Dermis blood vessel endothelial cell (primary cell): ENCODE data around the gene NEDD4. TPM values are rescaled to one million over a fixed set of nuclear protein-coding genes. Genes with fewer than 3 reads are reported as not detected.
"Not testable (repeated sequence)": the region's sequence is repeated elsewhere in the genome, so short reads cannot be mapped to it uniquely, and the experiment has no call there.

Source experiments
- DNase-seq: peaks from one replicate; pipeline ENCODE4 v3.0.0; 2010
- total RNA-seq: library from RNA; depleted of rRNA; stranded (reverse); fragments of >200 nt; gene quantifications from 2 replicates; pipeline ENCODE4 v1.2.3, GENCODE V29; 2014

Gene NEDD4
- total RNA-seq, 1 donor from 2014 or later, result 47.1 TPM

GRCh38 chr15:55954862-55955605, 38.4 kb downstream of the NEDD4 start:
- DNase-seq, result no peak

DNA sequence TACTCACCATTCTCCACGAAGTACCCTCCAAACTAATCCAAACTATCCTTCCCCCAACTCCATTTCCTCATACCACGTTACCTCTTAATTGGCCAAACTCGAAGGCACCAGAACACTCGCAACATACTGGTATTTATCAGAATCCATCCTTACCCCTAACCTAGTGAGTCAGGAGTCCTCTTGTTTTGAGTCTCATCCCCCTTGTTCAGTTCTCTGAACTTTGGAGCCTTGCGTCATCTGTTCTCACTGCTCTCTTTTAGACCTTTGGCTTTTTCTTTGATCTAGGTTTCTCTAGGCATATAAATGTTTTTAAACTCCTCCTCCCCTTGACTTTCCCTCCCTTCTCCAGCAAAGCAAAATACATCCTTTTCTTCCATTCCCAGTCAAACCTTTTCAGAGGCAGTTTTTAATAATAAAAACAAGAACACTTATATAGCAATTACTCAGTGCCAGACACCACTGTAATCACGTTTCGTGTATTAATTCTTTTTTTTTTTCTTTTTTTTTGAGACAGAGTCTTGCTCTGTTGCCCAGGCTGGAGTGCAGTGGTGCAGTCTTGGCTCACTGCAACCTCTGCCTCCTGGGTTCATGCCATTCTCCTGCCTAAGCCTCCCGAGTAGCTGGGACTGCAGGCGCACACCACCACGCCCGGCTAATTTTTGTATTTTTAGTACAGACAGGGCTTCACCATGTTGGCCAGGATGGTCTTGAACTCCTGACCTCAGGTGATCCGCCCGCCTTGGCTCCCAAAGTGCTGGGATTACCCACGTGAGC, 40.7 kb downstream of the NEDD4 start:
- DNase-seq, result not testable (repeated sequence)

- DNase-seq, result not testable (repeated sequence)
Measured at GRCh38 chr15:55944606-55945005, 48.8 kb downstream of the NEDD4 start.

DNA sequence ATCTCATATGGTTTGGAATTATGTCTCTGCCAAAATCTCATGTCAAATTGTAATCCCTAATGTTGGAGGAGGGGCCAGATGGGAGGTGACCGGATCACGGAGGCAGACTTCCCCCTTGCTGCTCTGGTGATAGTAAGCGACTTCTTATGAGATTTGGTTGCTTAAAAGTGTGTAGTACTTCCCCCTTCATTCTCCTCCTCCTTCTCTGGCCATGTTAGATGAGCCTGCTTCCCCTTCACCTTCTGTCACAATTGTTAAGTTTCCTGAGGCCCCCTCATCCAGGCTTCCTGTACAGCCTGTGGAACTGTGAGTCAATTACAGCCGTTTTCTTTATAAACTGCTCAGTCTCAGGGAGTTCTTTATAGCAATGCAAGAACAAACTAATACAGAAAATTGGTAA, 51.1 kb downstream of the NEDD4 start:
- peak; percentile 90 for DNase-seq

- DNase-seq, result peak; percentile 25
Measured at GRCh38 chr15:55937040-55937439, 56.4 kb downstream of the NEDD4 start.

GRCh38 chr15:55928955-55929354, 64.5 kb downstream of the NEDD4 start:
- no peak for DNase-seq

DNA sequence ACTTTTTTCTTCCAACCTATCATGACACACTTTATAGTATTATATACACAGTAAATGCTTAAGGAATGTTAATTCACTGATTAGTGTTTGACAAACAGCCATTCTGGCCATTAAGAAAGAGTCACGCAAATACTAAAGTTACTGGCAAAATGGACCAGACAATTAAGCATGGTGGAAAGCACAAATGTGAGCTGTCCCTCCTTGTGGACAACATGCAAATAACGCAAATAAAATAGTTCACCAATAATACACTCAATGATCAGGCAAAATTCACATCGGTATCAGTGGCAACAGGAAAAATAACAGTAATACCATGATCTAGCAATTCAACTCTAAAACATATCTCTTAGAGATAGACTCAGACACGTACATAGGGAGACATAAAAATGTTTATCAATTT, 71.7 kb downstream of the NEDD4 start:
- no peak for DNase-seq

DNA sequence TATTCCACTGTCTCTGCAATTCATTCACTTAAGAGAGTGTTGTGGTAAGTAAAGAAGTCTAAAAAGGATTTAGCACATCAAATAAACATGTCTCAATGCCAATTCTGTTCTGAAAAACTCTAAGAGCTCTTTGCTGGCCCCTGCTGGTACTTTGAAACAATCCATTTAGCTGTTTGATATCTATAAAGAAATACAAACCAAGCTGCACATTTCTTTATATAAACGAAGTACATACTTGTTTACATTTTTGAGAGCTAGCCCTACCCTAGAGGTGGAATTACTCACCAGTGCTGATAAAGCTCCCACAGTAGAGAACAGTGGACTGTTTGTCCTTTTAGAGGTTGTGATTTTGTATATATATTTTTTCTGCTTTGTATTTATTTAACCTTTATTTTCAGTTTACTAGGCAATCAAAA, 75.5 kb downstream of the NEDD4 start:
- DNase-seq, result peak; percentile 80

DNA sequence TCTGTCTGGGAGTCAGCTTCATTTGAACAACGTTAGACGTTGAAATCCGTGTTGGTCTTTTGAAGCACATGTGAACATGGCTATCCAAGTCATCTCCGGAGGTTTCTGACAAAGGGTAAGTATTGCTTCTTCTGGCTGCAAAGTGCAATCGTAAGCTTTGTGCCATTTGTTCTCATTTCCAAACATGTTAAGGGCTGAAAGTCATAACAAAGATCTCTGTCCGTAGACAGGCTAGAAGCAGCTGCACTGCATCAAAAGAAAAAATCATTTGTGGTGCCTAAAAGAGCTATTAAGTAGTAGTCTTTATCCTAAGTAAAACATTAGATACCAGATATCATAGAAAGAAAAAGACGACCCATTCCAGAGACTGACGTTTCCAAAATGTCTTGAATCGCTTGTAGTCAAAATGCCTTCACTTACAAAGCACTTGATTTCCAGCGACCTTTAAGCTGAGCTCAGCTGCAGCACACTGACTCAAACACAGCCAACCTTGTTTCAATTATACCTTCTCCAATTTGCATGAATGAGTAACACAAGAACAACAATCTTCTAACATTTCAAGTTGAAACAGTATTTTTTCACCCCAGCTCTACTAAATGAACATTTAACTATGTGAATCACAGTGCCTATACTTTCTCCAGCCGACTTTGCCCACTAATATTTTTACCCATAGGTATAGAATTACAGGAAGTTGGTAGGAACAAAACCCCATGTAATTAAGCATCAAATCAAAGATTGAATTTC, 76.6 kb downstream of the NEDD4 start:
- DNase-seq, result no peak

GRCh38 chr15:55915876-55916567, 77.4 kb downstream of the NEDD4 start:
- DNase-seq, result no peak

- DNase-seq, result no peak
Measured at GRCh38 chr15:55915221-55915620, 78.2 kb downstream of the NEDD4 start.

DNA sequence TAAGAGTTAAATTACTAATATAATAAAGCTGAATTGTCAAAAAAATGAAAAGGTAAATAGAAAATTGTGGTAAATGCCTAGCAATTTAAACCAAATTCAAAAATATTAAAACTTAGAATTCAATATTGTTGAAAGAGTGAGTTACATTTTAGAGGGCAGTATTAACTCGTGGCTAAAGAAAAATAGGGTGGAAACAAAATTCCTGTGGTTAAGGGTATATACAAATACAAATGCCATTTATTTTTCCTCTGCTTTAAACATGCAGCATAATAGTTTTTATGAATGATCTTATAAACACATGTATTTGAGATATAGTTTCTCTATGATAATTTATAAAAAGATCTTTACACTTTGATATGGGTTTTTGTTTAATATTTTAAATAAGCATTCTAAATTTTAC, 79.0 kb downstream of the NEDD4 start:
- DNase-seq, result no peak

- no peak for DNase-seq
Measured at GRCh38 chr15:55912982-55913381, 80.4 kb downstream of the NEDD4 start.

DNA sequence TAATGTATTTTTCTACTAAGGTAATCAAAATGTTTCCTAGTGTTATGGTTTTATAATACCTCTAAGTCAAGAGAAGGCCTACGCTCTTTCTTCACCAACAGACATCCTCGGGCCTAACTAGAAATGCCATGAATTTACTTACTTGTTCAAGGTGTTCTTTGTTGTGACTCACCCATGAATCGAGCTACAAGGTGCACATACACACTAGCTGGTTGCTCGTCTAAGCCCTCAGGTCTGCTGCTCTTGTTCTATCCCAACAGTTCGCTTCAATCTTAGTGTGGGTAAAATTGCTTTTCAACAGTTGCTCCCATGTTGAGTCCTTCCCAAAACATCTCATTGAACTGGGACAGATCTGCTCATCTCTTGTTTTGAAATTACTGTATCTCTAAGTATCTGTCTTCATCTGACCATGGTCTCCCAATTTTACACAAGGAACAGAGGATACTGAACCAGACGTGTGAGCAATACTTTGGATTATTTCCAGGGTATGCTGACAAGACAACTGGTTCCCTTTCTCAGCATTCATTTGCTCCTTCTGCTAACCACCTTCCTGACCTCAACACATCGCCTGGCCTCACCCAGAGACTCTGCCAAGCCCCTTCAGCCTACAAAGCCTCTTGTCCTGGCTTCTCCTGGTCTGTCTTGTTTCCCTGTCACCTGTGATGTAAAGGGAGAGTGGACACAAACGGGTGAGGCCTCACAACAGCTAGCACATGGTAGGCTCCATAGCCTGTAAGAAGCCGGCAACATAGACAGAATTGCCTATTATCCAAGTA, 84.2 kb downstream of the NEDD4 start:
- no peak for DNase-seq

DNA sequence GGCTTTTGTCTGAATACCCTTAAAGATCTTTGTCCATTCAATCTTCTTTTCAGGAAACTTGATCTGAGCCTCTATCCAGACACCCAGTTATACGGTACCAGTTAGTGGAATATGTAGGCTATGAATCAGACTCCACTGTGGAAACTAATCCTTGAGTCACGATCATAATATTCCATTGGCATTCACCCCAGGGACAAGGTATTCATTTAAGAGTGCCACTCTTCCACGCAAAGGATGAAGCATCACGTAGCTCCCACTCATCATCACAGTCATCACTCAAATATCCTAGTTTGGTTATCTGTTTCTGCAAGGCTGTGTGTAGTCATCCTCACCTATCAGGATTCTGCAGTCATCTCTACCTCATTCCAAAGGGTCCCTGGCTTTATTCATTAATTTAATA, 85.6 kb downstream of the NEDD4 start:
- DNase-seq, result peak; percentile 88

- DNase-seq, result no peak
Measured at GRCh38 chr15:55902981-55903380, 90.4 kb downstream of the NEDD4 start.

DNA sequence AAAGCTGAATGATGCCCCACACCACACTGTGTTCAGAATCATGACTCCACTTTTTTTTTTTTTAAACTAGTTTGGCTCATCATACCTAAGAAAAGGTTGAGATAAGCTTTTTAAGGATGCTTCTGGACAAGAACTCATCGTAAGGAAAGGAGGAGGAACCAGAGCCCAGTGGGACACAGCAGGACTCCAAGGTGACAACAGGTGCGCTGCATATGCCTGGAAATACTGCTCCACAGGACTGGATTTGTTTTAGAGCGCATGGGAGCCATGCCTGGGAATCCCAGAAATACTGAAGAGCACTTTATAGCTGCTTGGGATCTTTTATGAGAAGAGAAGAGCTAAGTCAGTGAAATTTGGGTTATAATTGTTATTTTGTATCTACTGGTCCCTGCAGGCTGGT, 93.4 kb downstream of the NEDD4 start:
- DNase-seq, result no peak

DNA sequence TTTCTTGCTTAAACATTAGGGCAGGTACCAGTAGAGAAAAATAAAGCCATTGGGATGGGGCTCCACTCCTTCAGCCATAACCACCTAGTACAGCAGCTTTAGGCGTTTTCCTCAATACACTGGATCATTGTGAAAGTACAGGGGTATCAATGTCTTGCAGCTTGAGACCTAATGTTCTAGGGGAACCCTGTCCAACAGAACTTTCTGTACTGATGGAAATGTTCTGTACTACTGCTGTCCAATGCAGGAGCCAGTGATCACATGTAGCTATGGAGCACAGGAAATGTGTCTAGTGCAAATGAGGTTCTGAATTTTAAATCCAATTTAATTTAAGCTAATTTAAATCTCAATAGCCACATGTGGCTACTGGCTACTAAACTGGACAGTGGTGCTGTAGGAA, 93.9 kb downstream of the NEDD4 start:
- no peak for DNase-seq

DNA sequence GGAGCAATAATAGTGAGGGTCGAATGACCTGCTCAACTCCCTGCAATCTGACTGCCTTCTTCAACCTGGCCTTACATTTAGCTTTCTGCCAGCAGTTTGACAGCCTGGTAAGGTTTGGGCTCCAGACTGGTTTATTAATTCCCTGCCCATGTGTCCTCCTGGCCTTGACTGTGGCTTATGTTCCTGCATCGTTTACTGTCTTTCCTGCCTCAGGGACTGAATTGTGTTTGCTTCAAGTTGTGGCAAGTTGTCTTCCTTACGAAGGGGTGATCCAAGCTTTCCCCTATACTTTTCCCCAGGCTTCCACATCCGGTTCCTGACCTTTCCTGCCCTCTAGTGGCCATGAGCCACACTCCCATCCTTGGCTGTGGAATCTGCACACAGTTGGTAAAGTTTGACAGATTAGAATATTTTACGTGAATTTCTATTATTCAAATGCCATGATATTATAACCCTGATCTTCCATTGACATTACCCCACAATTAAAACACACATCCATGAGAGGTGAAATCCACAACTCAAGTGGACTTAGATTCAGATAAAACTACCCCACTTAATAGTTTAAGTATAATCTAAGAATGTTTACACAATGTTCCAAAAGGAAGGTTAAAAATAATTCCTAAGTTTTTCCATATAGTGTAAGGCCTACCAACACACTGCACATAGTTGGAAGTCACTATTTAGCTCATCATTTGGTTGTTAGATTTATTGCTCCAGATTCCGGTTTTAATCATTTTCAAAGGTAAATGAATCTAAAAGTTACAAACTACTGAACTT, 95.7 kb downstream of the NEDD4 start:
- DNase-seq, result peak; percentile 84

DNA sequence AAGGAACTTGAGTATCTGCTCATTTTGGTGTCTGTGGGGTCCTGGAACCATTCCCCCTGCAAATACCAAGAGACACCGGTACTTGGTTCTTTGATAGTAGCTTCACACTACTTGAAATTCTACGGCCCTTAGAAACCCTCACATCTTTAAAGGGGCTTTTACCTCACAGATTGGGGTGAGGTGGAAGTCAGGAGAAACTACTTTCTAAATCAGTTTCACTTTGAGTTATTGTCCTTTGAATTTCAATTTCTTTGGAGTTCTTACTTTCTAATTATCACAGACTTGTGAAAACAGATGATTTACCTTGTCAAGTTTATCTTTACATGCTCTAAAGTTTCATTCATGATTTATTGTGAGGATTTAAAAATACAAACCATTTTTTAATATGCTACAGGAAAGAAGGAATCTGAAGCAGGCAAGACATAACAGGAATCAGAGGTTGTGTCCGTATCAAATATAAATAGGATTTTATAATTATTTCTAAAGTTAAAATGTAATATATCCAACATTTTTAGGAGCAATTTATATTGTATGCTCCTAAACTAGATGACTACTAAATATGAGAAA, 98.9 kb downstream of the NEDD4 start:
- DNase-seq, result peak; percentile 41

- no peak for DNase-seq
Measured at GRCh38 chr15:55893852-55894251, 99.6 kb downstream of the NEDD4 start.
